Spleen (tissue), 11 donors: ENCODE measurements around the gene SLC2A9. TPM values are rescaled to one million over a fixed set of nuclear protein-coding genes. Genes with fewer than 3 reads are reported as not detected.

ENCODE experiments used
- DNase-seq: peaks from one replicate; pipeline ENCODE4 v3.0.0-alpha.2; 2020
- H3K27ac ChIP-seq, 8 donors: fragments of 200-600 bp; sonication (generic) in 7 of 8; 1 replicate in 4 of 8; 2 replicates in 4 of 8; pipeline versions ENCODE4 v1.5.0 to v1.8.0; 2016 to 2021; ENCODE audit warnings: inconsistent platforms in 4 of 8, mild to moderate bottlenecking in 4 of 8, moderate library complexity in 1 of 8
- H3K27me3 ChIP-seq, 7 donors: fragments of 200-600 bp; sonication (generic) in 6 of 7; replicated peaks in 1 of 7; 1 replicate in 4 of 7; 2 replicates in 3 of 7; pipeline versions ENCODE4 v1.5.0 to v1.8.0; 2016 to 2021; ENCODE audit warnings: inconsistent platforms in 3 of 7, mild to moderate bottlenecking in 1 of 7
- H3K36me3 ChIP-seq, 6 donors: fragments of 200-600 bp; sonication (generic) in 5 of 6; 1 replicate in 4 of 6; 2 replicates in 2 of 6; pipeline versions ENCODE4 v1.5.0 to v1.8.0; 2016 to 2021; ENCODE audit warnings: inconsistent platforms in 2 of 6
- H3K4me1 ChIP-seq, 6 donors: fragments of 200-600 bp; sonication (generic) in 5 of 6; 1 replicate in 3 of 6; 2 replicates in 3 of 6; pipeline versions ENCODE4 v1.5.0 to v1.8.0; 2016 to 2021; ENCODE audit warnings: inconsistent platforms in 3 of 6
- H3K4me3 ChIP-seq, 8 donors: fragments of 200-600 bp; sonication (generic) in 7 of 8; 1 replicate in 4 of 8; 2 replicates in 4 of 8; pipeline versions ENCODE4 v1.5.0 to v1.8.0; 2016 to 2021; ENCODE audit warnings: inconsistent platforms in 4 of 8, mild to moderate bottlenecking in 4 of 8, moderate library complexity in 2 of 8
- H3K9me3 ChIP-seq, 8 donors: fragments of 200-600 bp; sonication (generic) in 7 of 8; 1 replicate in 4 of 8; 2 replicates in 4 of 8; pipeline versions ENCODE4 v1.5.0 to v1.8.0; 2016 to 2021; ENCODE audit warnings: inconsistent platforms in 4 of 8
- POLR2A ChIP-seq, 3 donors: fragments of 450-650 bp; IDR thresholded peaks; one replicate each; pipeline ENCODE4 v1.5.1; 2017; ENCODE audit warnings: antibody characterized with exemption in 3 of 3, mild to moderate bottlenecking in 1 of 3
- POLR2AphosphoS5 ChIP-seq, 3 donors: sonication (generic); formaldehyde crosslinking; IDR thresholded peaks; one replicate each; pipeline ENCODE4 v1.5.1; 2017; ENCODE audit warnings: antibody characterized with exemption in 3 of 3
- WGBS, 5 donors: extraction: QIAGEN DNeasy Blood & Tissue Kit in 3 of 5; methylation state at CpG; one replicate each; pipeline versions ENCODE4 v1.1.5 to v1.1.7; 2013 to 2018; 5-methylcytosine and 5-hydroxymethylcytosine counted together
- intact Hi-C: fragments of 100-400 bp; cut with DNase I; formaldehyde crosslinking; loops from one replicate; pipeline ENCODE4 v1.15.0; 2023; ENCODE audit warnings: low total_unique reads
- polyA plus RNA-seq, 3 donors: library from polyadenylated mRNA; stranded (reverse); fragments of 200-250 nt; gene quantifications; one replicate each; pipeline ENCODE4 v1.2.1, GENCODE V29; 2013
- total RNA-seq, 7 donors: library from RNA; depleted of rRNA in 3 of 7; stranded (reverse); fragments of >200 nt in 3 of 7; fragmentation: NEBNext Ultra II Directional in 4 of 7; extraction: Animal tissue kit (Norgen Biotek cat#: 25700) in 4 of 7; gene quantifications; one replicate each; pipeline versions ENCODE4 v1.1.0 to v1.2.1, GENCODE V29; 2016 to 2021
- TF ChIP-seq, protein P1 (sequence below), 11 experiments: fragments of 200-600 bp in 7 of 11; fragments of 450-650 bp in 4 of 11; sonication (generic) in 4 of 11; IDR thresholded peaks in 8 of 11; conservative IDR thresholded peaks in 3 of 11; 1 replicate in 7 of 11; 2 replicates in 4 of 11; pipeline versions ENCODE4 v1.4.0 to v1.8.0; 2016 to 2021; ENCODE audit warnings: antibody characterized with exemption in 11 of 11, inconsistent platforms in 4 of 11, mild to moderate bottlenecking in 1 of 11
- donor health status: healthy with polysubstance abuse.
- donor health status: DM: no; HTN: no; CAD: no; lungs with moderate emphysema.
- donor health status: DM: no; HTN: no; CAD: no.
- donor health status: Bipolar disorder and iron deficiency.
- donor health status: healthy.
- donor health status: DM: no; HTN: no; CAD: no.
- donor health status: DM: yes; HTN: yes; CAD: no.

The SLC2A9 gene
- total and polyA plus RNA-seq, 10 donors: 1.2 to 8.8 (median 5.3) TPM

DNA sequence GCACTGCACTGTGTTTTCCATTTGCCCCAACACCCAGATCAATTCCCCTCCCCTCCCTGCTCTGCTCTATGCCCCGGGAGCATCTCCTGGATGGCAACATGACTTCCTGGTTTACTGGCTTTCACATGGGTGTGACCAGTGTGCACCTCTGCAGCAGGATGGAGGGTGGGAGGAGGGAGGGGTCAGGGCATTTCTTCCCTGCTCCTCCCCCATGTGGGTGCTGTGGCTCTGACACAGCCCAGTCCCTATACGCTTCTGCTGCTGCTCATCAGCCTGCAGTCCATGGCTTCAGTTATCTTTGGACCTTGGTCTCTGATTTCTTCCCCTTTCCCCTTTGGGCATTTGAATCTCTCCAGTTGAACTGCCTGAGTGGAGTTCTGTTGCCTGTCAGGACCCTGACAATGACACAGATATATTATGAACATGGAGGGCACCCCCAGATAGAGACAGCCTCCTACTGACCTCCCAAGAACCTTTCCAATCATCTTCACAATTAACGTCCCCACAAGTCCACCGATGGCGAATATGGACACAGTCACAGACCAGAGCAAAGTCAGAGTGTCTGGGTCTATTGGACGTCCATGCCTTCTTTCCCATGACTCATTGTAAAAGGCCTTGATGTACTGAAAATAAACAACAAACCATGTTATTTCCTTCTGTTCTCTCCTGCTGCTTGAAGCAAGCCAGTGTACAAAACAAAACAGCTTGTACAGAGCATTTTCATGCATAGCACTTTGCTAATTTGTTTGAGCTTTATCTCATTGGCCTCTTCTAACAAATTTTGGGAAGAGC is 24.8 kb downstream of the SLC2A9 start:
- Histone ChIP-seq H3K27me3 (no peaks in the 10 kb centered on the region), H3K36me3 (no peaks in the 10 kb centered on the region), H3K27ac (peak overlapping the region in 1 of 8 donors; percentile 6), H3K4me3 (no peak overlapping the region), H3K9me3 (no peaks in the 10 kb centered on the region), H3K4me1 (no peaks in the 10 kb centered on the region)
- no peak for TF ChIP-seq POLR2A (IDR thresholded peaks at IDR 0.05)
- no peak for TF ChIP-seq POLR2AphosphoS5 (IDR thresholded peaks at IDR 0.05)
- TF ChIP-seq, protein P1, sequence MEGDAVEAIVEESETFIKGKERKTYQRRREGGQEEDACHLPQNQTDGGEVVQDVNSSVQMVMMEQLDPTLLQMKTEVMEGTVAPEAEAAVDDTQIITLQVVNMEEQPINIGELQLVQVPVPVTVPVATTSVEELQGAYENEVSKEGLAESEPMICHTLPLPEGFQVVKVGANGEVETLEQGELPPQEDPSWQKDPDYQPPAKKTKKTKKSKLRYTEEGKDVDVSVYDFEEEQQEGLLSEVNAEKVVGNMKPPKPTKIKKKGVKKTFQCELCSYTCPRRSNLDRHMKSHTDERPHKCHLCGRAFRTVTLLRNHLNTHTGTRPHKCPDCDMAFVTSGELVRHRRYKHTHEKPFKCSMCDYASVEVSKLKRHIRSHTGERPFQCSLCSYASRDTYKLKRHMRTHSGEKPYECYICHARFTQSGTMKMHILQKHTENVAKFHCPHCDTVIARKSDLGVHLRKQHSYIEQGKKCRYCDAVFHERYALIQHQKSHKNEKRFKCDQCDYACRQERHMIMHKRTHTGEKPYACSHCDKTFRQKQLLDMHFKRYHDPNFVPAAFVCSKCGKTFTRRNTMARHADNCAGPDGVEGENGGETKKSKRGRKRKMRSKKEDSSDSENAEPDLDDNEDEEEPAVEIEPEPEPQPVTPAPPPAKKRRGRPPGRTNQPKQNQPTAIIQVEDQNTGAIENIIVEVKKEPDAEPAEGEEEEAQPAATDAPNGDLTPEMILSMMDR (IDR thresholded peaks at IDR 0.05 in 8 of 11, conservative IDR thresholded peaks at IDR 0.05 in 3 of 11): no peak
- no peak for DNase-seq
- intact Hi-C loops: no loop called here
- WGBS, 5 donors: 61 to 75% (median 73%) methylated on average over 6 of the region's 6 CpGs

DNA sequence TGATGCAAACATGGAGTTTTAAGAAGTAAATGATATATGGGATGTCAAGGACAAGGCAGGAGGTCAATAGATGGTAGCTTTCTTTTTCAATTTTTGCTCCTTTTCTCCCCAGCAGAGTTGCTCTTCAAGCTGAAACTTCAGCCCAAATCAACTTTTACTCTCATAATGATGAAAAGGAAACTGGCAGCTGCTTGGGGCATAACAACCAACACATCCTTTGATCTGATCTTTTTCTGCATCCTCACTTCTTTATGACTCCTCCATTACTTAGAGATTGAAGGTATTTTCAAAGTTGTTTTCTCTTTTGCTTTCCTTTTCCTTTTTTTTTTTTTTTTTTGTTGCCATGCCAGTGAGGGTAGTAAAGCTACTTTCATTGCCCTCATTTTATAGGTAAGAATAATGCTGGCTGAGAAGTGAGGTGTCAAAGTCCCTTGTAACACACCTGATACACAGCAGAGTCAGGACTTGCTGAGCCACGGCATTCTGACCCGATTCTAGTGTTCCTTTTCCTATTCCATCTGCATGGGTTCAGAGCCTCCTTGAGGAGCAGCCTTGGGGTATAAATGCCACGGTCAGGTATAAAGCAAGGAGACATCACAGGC is 26.9 kb downstream of the SLC2A9 start:
- no peak overlapping the region for H3K4me3 ChIP-seq
- DNase-seq: no peak
- no peak overlapping the region for H3K27ac ChIP-seq
- H3K4me1 ChIP-seq: no peaks in the 10 kb centered on the region
- no peaks in the 10 kb centered on the region for H3K36me3 ChIP-seq
- no peak for TF ChIP-seq POLR2AphosphoS5 (IDR thresholded peaks at IDR 0.05)
- no peak for TF ChIP-seq POLR2A (IDR thresholded peaks at IDR 0.05)
- TF ChIP-seq, protein P1 (IDR thresholded peaks at IDR 0.05 in 8 of 11, conservative IDR thresholded peaks at IDR 0.05 in 3 of 11): no peak
- 68 to 93% (median 85%) methylated on average over 3 of the region's 3 CpGs for WGBS, 5 donors
- intact Hi-C loops: no loop called here
- H3K27me3 ChIP-seq: no peaks in the 10 kb centered on the region
- H3K9me3 ChIP-seq: no peaks in the 10 kb centered on the region

DNA sequence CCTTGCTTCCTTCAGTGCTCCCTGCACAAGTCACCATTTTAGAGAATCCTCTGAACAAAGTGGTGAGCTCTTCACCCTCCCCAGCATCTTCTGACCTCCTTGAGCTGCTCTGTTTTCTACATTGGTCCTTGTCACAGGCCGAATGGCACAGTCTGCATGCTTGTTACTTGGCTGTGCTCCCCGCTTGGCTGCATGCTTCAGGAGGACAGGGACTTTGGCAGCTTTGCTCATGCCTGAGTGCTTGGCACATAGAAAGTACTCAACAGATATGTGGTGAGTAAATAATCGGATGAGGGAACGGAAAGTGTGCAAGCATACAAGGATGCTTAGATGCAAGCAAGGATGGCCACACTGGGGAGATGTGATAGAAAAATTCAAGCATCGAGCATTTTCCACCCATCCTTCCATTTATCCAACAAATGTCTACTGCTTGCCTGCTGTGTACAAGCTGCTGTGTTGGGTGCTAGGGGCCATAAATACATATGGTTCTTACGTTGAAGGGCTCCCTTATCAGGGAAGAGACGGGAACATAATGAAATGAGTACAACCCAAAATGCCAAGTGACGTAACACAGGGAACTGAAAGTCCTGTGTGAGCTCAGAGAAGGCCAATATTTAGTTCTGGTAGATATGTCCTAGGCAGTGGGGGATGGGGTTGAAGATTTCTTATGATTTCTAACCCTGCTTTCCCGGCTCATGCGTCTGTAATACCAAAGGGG is 31.2 kb downstream of the SLC2A9 start:
- no peaks in the 10 kb centered on the region for H3K9me3 ChIP-seq
- no peak for DNase-seq
- intact Hi-C loops: no loop called here
- H3K36me3 ChIP-seq: peaks cover 0 to 6% (median 0%) of the 10 kb centered on the region in 6 donors
- H3K27me3 ChIP-seq: no peaks in the 10 kb centered on the region
- H3K4me1 ChIP-seq: no peaks in the 10 kb centered on the region
- TF ChIP-seq POLR2A (IDR thresholded peaks at IDR 0.05): no peak
- TF ChIP-seq, protein P1 (IDR thresholded peaks at IDR 0.05 in 8 of 11, conservative IDR thresholded peaks at IDR 0.05 in 3 of 11): no peak
- TF ChIP-seq POLR2AphosphoS5 (IDR thresholded peaks at IDR 0.05): no peak
- H3K27ac ChIP-seq: no peak overlapping the region
- no peak overlapping the region for H3K4me3 ChIP-seq
- WGBS, 5 donors: 80 to 89% (median 86%) methylated on average over 10 of the region's 10 CpGs

DNA sequence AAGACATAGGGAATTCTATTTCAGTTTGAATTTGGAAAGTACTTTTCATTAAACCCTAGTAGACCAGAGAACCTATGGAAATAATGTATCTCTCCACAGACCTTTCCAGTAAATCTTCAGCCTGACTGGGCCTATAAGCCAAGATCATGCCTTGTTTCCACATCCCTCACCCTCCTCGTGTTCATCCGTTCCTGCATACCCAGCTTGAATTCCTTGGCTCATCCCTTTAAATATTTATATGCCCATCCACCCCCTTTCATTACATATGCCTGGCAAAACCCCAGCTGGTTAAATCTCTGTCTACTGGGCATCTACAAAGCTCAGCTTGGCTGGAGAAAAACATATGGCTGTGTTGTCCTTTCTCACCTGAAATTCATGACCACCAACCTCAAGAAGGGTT is 32.4 kb downstream of the SLC2A9 start:
- intact Hi-C loops: no loop called here
- no peaks in the 10 kb centered on the region for H3K4me1 ChIP-seq
- H3K9me3 ChIP-seq: no peaks in the 10 kb centered on the region
- no peak for DNase-seq
- H3K27me3 ChIP-seq: no peaks in the 10 kb centered on the region
- 79 to 90% (median 83%) methylated on average over 2 of the region's 2 CpGs for WGBS, 5 donors
- peaks cover 0 to 15% (median 0%) of the 10 kb centered on the region in 6 donors for H3K36me3 ChIP-seq
- no peak overlapping the region for H3K4me3 ChIP-seq
- TF ChIP-seq POLR2AphosphoS5 (IDR thresholded peaks at IDR 0.05) (no peak), POLR2A (IDR thresholded peaks at IDR 0.05) (no peak)
- TF ChIP-seq, protein P1 (IDR thresholded peaks at IDR 0.05 in 8 of 11, conservative IDR thresholded peaks at IDR 0.05 in 3 of 11): no peak
- H3K27ac ChIP-seq: no peak overlapping the region
